Duodenal mucosa (tissue), 2 donors: ENCODE measurements around the gene CLASP1.

Experiments
- H3K27ac ChIP-seq: one replicate; pipeline ENCODE4 v1.7.0; 2013; ENCODE audit warnings: low read depth, low read length
- H3K27me3 ChIP-seq, 2 donors: one replicate each; pipeline ENCODE4 v1.7.0; 2013; ENCODE audit warnings: low read length in 2 of 2, control low read depth in 1 of 2; ENCODE audit not compliant: insufficient read depth in 2 of 2, control insufficient read depth in 1 of 2
- H3K36me3 ChIP-seq, 2 donors: one replicate each; pipeline ENCODE4 v1.7.0; 2013; ENCODE audit warnings: low read length in 2 of 2, control low read depth in 1 of 2; ENCODE audit not compliant: insufficient read depth in 2 of 2, control insufficient read depth in 1 of 2
- H3K4me1 ChIP-seq, 2 donors: one replicate each; pipeline ENCODE4 v1.7.0; 2013; ENCODE audit warnings: low read length in 2 of 2, control low read depth in 1 of 2; ENCODE audit not compliant: insufficient read depth in 2 of 2, control insufficient read depth in 1 of 2
- H3K4me3 ChIP-seq, 2 donors: one replicate each; pipeline ENCODE4 v1.7.0; 2013; ENCODE audit warnings: low read length in 2 of 2, low read depth in 1 of 2
- H3K9ac ChIP-seq, 2 donors: one replicate each; pipeline ENCODE4 v1.7.0; 2013; ENCODE audit warnings: low read length in 2 of 2, low read depth in 1 of 2
- H3K9me3 ChIP-seq, 2 donors: one replicate each; pipeline ENCODE4 v1.7.0; 2013; ENCODE audit warnings: low read length in 2 of 2, control low read depth in 1 of 2; ENCODE audit not compliant: control insufficient read depth in 1 of 2

CLASP1 gene

DNA sequence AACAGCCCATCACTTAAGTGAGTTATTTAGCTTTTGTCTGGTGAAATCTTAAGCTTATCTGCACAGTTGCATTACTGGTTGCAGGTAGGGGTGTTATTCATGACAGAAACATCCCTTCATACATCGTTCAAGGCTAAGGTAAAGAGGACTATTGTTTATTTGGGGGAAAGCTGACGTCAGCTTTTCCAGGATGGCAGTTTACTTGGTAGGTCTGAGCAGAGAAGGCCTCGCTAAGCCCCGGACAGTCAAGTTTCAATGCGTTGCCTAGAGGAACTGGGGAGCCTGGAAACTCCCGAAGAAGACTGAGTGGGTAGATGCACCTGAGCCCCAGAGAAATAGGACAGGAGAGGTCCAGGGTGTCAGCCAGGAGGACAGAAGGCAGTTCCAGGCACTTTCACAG lies 116.4 kb downstream of the CLASP1 start:
- Histone ChIP-seq H3K9ac (no peak overlapping the region), H3K4me1 (peaks cover 13 to 21% of the 10 kb centered on the region in 2 donors), H3K36me3 (no peaks in the 10 kb centered on the region), H3K27ac (no peak overlapping the region), H3K27me3 (no peaks in the 10 kb centered on the region), H3K9me3 (no peaks in the 10 kb centered on the region), H3K4me3 (no peak overlapping the region)

DNA sequence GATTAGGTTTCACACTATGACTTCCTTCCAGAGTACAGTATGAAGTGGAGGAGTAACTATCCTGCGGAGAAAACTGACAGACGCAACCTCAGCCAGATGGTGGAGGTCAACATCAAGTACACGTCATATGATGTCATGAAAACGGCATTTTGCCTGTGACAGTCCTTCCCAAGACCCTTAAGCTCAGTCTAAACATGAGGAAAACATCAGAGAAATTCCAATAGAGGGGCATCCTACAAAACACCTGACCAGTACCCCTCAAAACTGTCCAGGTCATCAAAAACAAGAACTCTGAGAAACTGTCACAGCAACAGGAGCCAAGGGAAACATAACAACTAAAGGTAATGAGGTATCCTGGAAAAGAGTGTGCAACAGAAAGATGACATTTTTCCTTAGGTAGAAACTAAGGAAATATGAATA lies 116.9 kb downstream of the CLASP1 start:
- Histone ChIP-seq H3K9ac (no peak overlapping the region), H3K27me3 (no peaks in the 10 kb centered on the region), H3K36me3 (peaks cover 0 to 2% of the 10 kb centered on the region in 2 donors), H3K4me3 (no peak overlapping the region), H3K9me3 (no peaks in the 10 kb centered on the region), H3K27ac (no peak overlapping the region), H3K4me1 (peaks cover 13 to 21% of the 10 kb centered on the region in 2 donors)

GRCh38 chr2:121530212-121530705 lies 119.0 kb downstream of the CLASP1 start:
- H3K4me3 ChIP-seq: peak overlapping the region; percentile 85 to 95
- no peaks in the 10 kb centered on the region for H3K9me3 ChIP-seq
- H3K36me3 ChIP-seq: peaks cover 5 to 15% of the 10 kb centered on the region in 2 donors
- no peaks in the 10 kb centered on the region for H3K27me3 ChIP-seq
- peak overlapping the region; percentile 63 to 66 for H3K9ac ChIP-seq
- H3K27ac ChIP-seq: peak overlapping the region; percentile 97
- H3K4me1 ChIP-seq: peaks cover 13 to 21% of the 10 kb centered on the region in 2 donors

DNA sequence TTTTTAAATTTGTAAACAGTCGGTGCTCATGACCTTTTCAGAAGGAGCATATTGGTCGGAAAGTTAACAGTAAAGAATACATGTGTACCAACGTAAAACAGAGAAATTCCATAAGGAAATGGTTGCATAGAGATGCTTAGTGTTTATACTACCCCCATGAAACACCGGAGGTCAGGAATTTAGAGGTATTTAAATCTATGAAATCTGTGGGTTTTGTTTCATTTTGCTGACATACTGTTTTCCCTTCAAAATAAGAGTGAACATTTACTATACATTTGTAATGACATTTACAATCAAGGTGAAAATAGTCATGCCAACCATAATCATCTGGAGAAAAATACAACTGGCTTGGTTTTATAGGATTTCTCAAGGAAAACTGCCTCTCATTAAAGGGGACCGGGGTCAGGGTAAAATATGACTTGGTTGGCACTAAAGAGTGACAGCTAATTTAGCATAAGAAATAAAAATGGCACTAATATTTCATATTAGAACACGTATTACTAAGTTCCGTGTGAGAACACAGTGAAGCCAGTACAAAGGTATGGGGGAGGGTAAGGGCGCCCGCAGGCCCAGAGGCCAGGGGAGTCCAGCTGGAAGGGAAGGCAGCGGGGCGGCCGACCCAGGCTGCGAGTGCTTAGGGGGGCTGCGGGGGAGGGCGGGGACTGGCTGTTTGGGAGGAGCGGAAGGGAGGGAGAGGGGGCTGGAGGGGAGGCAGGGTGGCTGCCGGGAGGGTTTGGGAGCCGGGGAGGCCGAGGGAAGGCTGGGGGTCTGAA lies 119.6 kb downstream of the CLASP1 start:
- Histone ChIP-seq H3K4me3 (peak overlapping the region; percentile 85 to 95), H3K4me1 (peaks cover 13 to 21% of the 10 kb centered on the region in 2 donors), H3K9me3 (no peaks in the 10 kb centered on the region), H3K9ac (peak overlapping the region; percentile 55 to 66), H3K27ac (peak overlapping the region; percentile 97), H3K27me3 (no peaks in the 10 kb centered on the region), H3K36me3 (peaks cover 5 to 21% of the 10 kb centered on the region in 2 donors)

GRCh38 chr2:121527009-121527682 lies 122.1 kb downstream of the CLASP1 start:
- H3K4me3 ChIP-seq: no peak overlapping the region
- H3K9ac ChIP-seq: no peak overlapping the region
- no peaks in the 10 kb centered on the region for H3K27me3 ChIP-seq
- H3K9me3 ChIP-seq: no peaks in the 10 kb centered on the region
- peaks cover 8 to 17% of the 10 kb centered on the region in 2 donors for H3K4me1 ChIP-seq
- H3K36me3 ChIP-seq: peaks cover 5 to 32% of the 10 kb centered on the region in 2 donors
- H3K27ac ChIP-seq: no peak overlapping the region

GRCh38 chr2:121524685-121525425 lies 124.4 kb downstream of the CLASP1 start:
- peaks cover 11 to 50% of the 10 kb centered on the region in 2 donors for H3K36me3 ChIP-seq
- no peaks in the 10 kb centered on the region for H3K27me3 ChIP-seq
- H3K27ac ChIP-seq: no peak overlapping the region
- no peak overlapping the region for H3K4me3 ChIP-seq
- H3K9ac ChIP-seq: no peak overlapping the region
- H3K9me3 ChIP-seq: no peaks in the 10 kb centered on the region
- H3K4me1 ChIP-seq: peaks cover 8 to 11% of the 10 kb centered on the region in 2 donors

DNA sequence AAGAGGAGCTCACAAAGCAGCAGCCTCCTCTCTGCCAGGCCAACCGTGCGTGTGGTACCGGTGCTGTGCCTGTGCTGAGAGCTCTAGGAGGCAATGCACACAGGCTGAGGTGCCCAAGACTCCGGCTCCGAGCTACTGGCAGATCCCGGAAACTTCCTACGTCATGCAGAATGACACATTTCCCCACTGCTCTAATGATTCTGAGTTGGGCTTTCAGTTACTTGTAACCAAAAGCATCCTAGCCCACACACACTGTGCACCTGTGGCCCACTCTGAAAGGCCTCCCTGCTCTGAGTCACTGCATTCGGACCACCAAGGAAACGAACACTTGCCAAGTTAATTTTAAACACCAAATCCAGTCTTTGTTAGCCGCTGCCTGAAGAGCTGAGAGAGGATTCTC lies 127.9 kb downstream of the CLASP1 start:
- Histone ChIP-seq H3K9ac (no peak overlapping the region), H3K27ac (no peak overlapping the region), H3K9me3 (no peaks in the 10 kb centered on the region), H3K36me3 (peaks cover 11 to 56% of the 10 kb centered on the region in 2 donors), H3K4me1 (no peaks in the 10 kb centered on the region), H3K4me3 (no peak overlapping the region), H3K27me3 (no peaks in the 10 kb centered on the region)

DNA sequence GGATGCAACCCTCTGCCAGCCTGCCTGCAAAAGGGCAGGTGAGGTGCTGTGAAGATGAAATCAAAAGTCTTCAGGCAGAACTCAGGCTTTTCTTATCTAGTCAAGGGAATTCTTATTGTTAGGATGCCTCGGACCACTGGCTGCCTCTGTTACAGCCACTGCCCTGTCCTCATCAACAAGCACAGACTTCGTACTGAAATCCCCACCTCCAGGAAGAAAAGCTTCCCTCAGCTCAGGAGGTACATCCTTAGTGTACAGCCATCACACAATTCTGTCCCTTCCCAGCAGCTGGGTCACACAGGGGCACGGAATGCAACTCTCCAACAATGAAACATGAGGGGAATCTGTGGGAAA lies 128.6 kb downstream of the CLASP1 start:
- H3K27ac ChIP-seq: no peak overlapping the region
- no peaks in the 10 kb centered on the region for H3K27me3 ChIP-seq
- no peaks in the 10 kb centered on the region for H3K9me3 ChIP-seq
- H3K36me3 ChIP-seq: peaks cover 7 to 57% of the 10 kb centered on the region in 2 donors
- H3K9ac ChIP-seq: no peak overlapping the region
- no peaks in the 10 kb centered on the region for H3K4me1 ChIP-seq
- H3K4me3 ChIP-seq: no peak overlapping the region

DNA sequence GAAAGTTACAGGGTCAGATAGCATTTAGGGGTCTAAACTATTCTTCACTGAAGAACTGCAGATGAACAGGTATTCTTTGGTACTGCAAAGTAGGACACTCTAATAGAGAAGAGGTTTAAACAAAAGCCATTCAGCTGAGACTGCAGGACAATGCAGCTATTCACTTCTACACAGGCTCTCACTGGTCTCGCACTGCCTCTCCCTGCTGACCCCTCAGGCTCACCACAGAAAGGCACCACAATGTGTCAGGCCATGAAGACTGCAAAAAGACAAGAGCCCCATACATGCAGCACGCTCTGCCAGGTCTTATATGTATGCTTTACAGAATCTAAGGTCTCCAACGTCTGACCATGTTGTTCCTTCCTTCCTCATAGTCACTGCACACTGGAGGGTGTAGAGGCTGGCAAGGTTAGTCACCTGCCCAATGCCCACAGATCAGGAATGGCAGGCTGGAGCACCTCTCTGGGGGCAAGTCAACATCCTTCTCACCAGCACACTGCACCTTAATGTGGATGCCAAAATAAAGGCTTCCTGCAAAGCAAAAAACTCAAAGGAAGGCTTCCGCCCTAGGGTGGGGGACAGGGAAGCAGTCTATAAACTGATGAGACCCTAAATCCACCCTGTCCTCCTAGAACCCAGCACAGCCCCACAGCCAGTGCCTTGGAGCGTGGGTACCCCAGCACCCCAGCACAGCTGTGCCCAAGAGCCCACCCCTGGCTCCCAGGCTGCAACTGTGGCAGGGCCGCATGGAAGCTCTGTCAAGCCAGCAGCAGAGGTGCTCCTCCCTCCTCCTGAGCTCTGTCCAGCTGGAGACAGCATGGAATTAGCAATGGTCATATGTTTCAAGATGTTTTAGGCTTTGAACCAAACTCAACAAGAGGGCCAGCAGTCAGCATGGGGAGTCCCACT lies 129.3 kb downstream of the CLASP1 start:
- no peaks in the 10 kb centered on the region for H3K27me3 ChIP-seq
- H3K9me3 ChIP-seq: no peaks in the 10 kb centered on the region
- peaks cover 10 to 57% of the 10 kb centered on the region in 2 donors for H3K36me3 ChIP-seq
- no peak overlapping the region for H3K9ac ChIP-seq
- H3K4me1 ChIP-seq: no peaks in the 10 kb centered on the region
- H3K4me3 ChIP-seq: no peak overlapping the region
- no peak overlapping the region for H3K27ac ChIP-seq
